Sigmoid colon (tissue), 7 donors: ENCODE results near the gene GLIPR1L1. TPM values are rescaled to one million over a fixed set of nuclear protein-coding genes. Genes with fewer than 3 reads are reported as not detected.

Experiments used
- DNase-seq: peaks from one replicate; pipeline ENCODE4 v3.0.0-alpha.2; 2019
- H3K27ac ChIP-seq, 4 donors: fragments of 200-600 bp; sonication (generic); one replicate each; pipeline ENCODE4 v1.5.1; 2016 to 2019; ENCODE audit warnings: mild to moderate bottlenecking in 1 of 4
- H3K27me3 ChIP-seq, 3 donors: fragments of 200-600 bp; sonication (generic); one replicate each; pipeline ENCODE4 v1.5.1; 2019; ENCODE audit warnings: mild to moderate bottlenecking in 1 of 3
- H3K36me3 ChIP-seq, 4 donors: fragments of 200-600 bp; sonication (generic); one replicate each; pipeline ENCODE4 v1.5.1; 2016 to 2019
- H3K4me1 ChIP-seq, 4 donors: fragments of 200-600 bp; sonication (generic); one replicate each; pipeline ENCODE4 v1.5.1; 2017 to 2019
- H3K4me3 ChIP-seq, 4 donors: fragments of 200-600 bp; sonication (generic); one replicate each; pipeline ENCODE4 v1.5.1; 2017 to 2019; ENCODE audit warnings: mild to moderate bottlenecking in 2 of 4, moderate library complexity in 1 of 4
- H3K9me3 ChIP-seq, 4 donors: fragments of 200-600 bp in 3 of 4; sonication (generic) in 3 of 4; one replicate each; pipeline versions ENCODE4 v1.5.1 to v1.6.1; 2013 to 2019
- EP300 ChIP-seq, 4 donors: sonication (generic); formaldehyde crosslinking; IDR thresholded peaks; one replicate each; pipeline ENCODE4 v1.6.1; 2017; ENCODE audit warnings: antibody characterized with exemption in 4 of 4
- POLR2A ChIP-seq, 2 donors: fragments of 450-650 bp; IDR thresholded peaks; one replicate each; pipeline ENCODE4 v1.6.1; 2016; ENCODE audit warnings: antibody characterized with exemption in 2 of 2, mild to moderate bottlenecking in 2 of 2, moderate library complexity in 2 of 2
- POLR2AphosphoS5 ChIP-seq, 4 donors: sonication (generic); formaldehyde crosslinking; IDR thresholded peaks; one replicate each; pipeline ENCODE4 v1.6.1; 2017; ENCODE audit warnings: antibody characterized with exemption in 4 of 4
- WGBS, 2 donors: extraction: QIAGEN DNeasy Blood & Tissue Kit; methylation state at CpG; one replicate each; pipeline ENCODE4 v1.1.7; 2013; 5-methylcytosine and 5-hydroxymethylcytosine counted together
- intact Hi-C: fragments of 100-400 bp; cut with DNase I; formaldehyde crosslinking; loops from one replicate; pipeline ENCODE4 v1.15.1; 2023
- polyA plus RNA-seq, 3 donors: library from polyadenylated mRNA; stranded (reverse); fragments of 200-250 nt; gene quantifications; one replicate each; pipeline ENCODE4 v1.2.3, GENCODE V29; 2013
- total RNA-seq, 4 donors: library from RNA; depleted of rRNA; stranded (reverse); fragments of >200 nt; gene quantifications; one replicate each; pipeline ENCODE4 v1.1.0, GENCODE V29; 2016
- TF ChIP-seq, protein P1 (sequence below), 4 experiments: fragments of 450-650 bp in 3 of 4; fragments of 200-600 bp in 1 of 4; IDR thresholded peaks; one replicate each; pipeline ENCODE4 v1.5.1; 2016 to 2019; ENCODE audit warnings: antibody characterized with exemption in 4 of 4, mild to moderate bottlenecking in 3 of 4, moderate library complexity in 2 of 4
- donor health status: healthy with polysubstance abuse.
- donor health status: Bipolar disorder and iron deficiency.
- donor health status: healthy.

GLIPR1L1 gene
- total and polyA plus RNA-seq, 7 donors: not detected

DNA sequence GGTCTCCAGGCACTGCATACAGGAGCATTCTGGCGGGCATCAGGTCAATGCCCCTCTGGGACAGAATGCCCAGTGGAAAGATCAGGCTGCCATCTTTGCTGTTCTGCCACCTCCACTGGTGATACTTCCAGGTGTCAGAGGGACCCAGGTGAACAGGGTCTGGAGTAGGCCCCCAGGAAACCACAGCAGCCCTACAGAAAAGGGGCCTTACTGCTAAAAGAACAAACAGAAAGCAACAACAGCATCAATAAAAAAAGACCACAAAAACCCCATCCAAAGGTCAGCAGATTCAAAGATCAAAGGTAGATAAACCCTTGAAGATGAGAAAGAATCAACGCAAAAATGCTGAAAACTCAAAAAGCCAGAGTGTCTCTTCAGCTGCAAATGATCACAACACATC lies 15.9 kb downstream of the GLIPR1L1 start:
- DNase-seq: no peak
- WGBS, 2 donors: 68 to 72% methylated on average over 2 of the region's 2 CpGs

DNA sequence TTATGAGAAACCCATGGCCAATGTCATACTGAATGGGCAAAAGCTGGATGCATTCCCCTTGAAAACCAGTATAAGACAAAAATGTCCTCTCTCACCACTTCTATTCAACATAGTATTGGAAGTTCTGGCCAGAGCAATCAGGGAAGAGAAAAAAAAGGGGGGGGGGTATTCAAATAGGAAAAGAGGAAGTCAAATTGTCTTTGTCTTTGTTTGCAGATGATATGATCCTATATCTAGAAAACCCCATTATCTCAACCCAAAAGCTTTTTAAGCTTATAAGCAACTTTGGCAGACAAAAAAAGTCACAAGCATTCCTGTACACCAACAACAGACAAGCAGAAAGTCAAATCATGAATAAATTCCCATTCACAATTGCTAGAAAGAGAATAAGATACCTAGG lies 19.5 kb downstream of the GLIPR1L1 start:
- Histone ChIP-seq H3K27me3 (no peaks in the 10 kb centered on the region), H3K4me3 (no peak overlapping the region), H3K27ac (no peak overlapping the region), H3K9me3 (no peaks in the 10 kb centered on the region), H3K36me3 (no peaks in the 10 kb centered on the region), H3K4me1 (no peaks in the 10 kb centered on the region)
- no peak for TF ChIP-seq EP300 (IDR thresholded peaks at IDR 0.05)
- TF ChIP-seq, protein P1, sequence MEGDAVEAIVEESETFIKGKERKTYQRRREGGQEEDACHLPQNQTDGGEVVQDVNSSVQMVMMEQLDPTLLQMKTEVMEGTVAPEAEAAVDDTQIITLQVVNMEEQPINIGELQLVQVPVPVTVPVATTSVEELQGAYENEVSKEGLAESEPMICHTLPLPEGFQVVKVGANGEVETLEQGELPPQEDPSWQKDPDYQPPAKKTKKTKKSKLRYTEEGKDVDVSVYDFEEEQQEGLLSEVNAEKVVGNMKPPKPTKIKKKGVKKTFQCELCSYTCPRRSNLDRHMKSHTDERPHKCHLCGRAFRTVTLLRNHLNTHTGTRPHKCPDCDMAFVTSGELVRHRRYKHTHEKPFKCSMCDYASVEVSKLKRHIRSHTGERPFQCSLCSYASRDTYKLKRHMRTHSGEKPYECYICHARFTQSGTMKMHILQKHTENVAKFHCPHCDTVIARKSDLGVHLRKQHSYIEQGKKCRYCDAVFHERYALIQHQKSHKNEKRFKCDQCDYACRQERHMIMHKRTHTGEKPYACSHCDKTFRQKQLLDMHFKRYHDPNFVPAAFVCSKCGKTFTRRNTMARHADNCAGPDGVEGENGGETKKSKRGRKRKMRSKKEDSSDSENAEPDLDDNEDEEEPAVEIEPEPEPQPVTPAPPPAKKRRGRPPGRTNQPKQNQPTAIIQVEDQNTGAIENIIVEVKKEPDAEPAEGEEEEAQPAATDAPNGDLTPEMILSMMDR (IDR thresholded peaks at IDR 0.05): no peak
- no peak for TF ChIP-seq POLR2AphosphoS5 (IDR thresholded peaks at IDR 0.05)
- no peak for TF ChIP-seq POLR2A (IDR thresholded peaks at IDR 0.05)
- intact Hi-C loops: no loop called here
- DNase-seq: no peak

More for the DNA sequence above, 15.9 kb downstream of the GLIPR1L1 start:
- intact Hi-C loops: no loop called here
- no peaks in the 10 kb centered on the region for H3K36me3 ChIP-seq
- H3K27me3 ChIP-seq: no peaks in the 10 kb centered on the region
- TF ChIP-seq, protein P1 (IDR thresholded peaks at IDR 0.05): no peak
- H3K27ac ChIP-seq: no peak overlapping the region
- H3K9me3 ChIP-seq: no peaks in the 10 kb centered on the region
- no peaks in the 10 kb centered on the region for H3K4me1 ChIP-seq
- H3K4me3 ChIP-seq: no peak overlapping the region

DNA sequence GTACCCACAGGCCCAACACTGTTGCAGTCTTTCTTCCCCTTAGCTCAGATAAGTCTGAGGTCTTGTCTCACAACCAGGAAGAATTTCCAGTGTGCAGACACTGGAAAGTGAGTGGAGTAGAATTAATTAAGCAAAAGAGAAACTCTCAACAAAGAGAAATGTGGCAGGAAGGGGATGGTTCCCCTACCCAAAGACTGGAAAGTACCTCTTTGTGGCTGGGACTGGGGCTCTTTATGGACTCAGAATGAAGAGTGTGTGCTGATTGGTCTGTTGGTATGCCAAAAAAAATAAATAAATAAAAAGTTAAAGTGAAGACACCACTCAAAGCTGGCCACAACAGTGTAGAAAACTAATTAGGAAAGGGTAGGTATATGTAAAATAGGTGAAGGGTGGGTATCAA lies 26.4 kb downstream of the GLIPR1L1 start:
- Histone ChIP-seq H3K27me3 (no peaks in the 10 kb centered on the region), H3K4me3 (no peak overlapping the region), H3K36me3 (no peaks in the 10 kb centered on the region), H3K9me3 (no peaks in the 10 kb centered on the region), H3K4me1 (no peaks in the 10 kb centered on the region), H3K27ac (no peak overlapping the region)
- intact Hi-C loops: no loop called here
- TF ChIP-seq, protein P1 (IDR thresholded peaks at IDR 0.05): no peak
- DNase-seq: no peak

DNA sequence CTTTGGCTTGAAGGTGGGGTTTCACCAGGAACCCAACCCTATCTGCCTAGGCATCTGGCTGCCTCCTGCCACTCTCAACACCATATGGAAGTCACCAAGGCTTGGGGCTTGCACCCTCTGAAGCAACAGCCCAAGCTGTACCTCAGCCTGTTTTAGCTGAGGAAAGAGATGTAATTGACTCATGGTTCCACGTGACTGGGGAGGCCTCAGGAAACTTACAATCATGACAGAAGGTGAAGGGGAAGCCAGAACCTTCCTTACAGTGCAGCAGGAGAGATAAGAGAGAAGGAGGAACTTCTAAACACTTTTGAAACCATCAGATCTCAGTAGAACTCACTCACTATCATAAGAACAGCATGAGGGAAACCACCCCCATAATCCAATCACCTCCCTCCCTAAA lies 26.9 kb downstream of the GLIPR1L1 start:
- no peaks in the 10 kb centered on the region for H3K27me3 ChIP-seq
- TF ChIP-seq, protein P1 (IDR thresholded peaks at IDR 0.05): no peak
- TF ChIP-seq POLR2A (IDR thresholded peaks at IDR 0.05) (no peak), EP300 (IDR thresholded peaks at IDR 0.05) (no peak), POLR2AphosphoS5 (IDR thresholded peaks at IDR 0.05) (no peak)
- no peaks in the 10 kb centered on the region for H3K4me1 ChIP-seq
- H3K27ac ChIP-seq: no peak overlapping the region
- no peaks in the 10 kb centered on the region for H3K36me3 ChIP-seq
- 39 to 44% methylated on average over 1 of the region's 1 CpG for WGBS, 2 donors
- DNase-seq: no peak
- no peak overlapping the region for H3K4me3 ChIP-seq
- intact Hi-C loops: no loop called here
- H3K9me3 ChIP-seq: no peaks in the 10 kb centered on the region

DNA sequence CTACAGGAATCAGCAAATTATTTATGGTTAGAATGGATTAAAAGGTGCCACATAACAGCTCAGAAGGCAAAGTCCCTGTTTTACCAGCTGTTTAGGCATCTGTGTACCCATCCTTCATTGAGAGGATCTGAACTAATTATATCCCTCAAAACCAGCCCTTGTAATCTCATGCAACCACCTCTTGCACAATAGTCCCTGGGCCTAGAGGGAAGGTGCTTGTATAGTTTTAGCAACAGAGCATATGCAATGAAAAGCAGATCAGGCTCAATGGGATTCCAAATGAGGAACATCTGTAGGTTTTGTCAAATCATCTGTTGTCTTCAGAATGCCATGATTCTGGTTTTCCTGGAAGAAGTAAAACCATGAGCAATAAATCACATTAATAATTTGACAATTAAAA lies 30.4 kb downstream of the GLIPR1L1 start:
- no peak overlapping the region for H3K4me3 ChIP-seq

More for the DNA sequence above, 30.4 kb downstream of the GLIPR1L1 start:
- no peak for TF ChIP-seq POLR2AphosphoS5 (IDR thresholded peaks at IDR 0.05)
- TF ChIP-seq, protein P1 (IDR thresholded peaks at IDR 0.05): no peak
- TF ChIP-seq POLR2A (IDR thresholded peaks at IDR 0.05): no peak
- TF ChIP-seq EP300 (IDR thresholded peaks at IDR 0.05): no peak
- no peaks in the 10 kb centered on the region for H3K36me3 ChIP-seq
- no peak for DNase-seq
- intact Hi-C loops: no loop called here
- H3K27me3 ChIP-seq: no peaks in the 10 kb centered on the region
- H3K4me1 ChIP-seq: no peaks in the 10 kb centered on the region
- H3K27ac ChIP-seq: no peak overlapping the region
- H3K9me3 ChIP-seq: no peaks in the 10 kb centered on the region
